GM18867 (cell line): ENCODE data around the gene PGC.
"Not testable (repeated sequence)": the region's sequence is repeated elsewhere in the genome, so short reads cannot be mapped to it uniquely, and the experiment has no call there.

Source experiments
- ATAC-seq: cut with Tn5 transposase; IDR thresholded peaks from one replicate; pipeline ENCODE4 v1.9.1; 2021; ENCODE audit warnings: mild to moderate bottlenecking, moderate library complexity; ENCODE audit not compliant: unreplicated experiment

Gene PGC

GRCh38 chr6:41777551-41778285 lies 30.5 kb upstream of the PGC start:
- ATAC-seq = no peak

DNA sequence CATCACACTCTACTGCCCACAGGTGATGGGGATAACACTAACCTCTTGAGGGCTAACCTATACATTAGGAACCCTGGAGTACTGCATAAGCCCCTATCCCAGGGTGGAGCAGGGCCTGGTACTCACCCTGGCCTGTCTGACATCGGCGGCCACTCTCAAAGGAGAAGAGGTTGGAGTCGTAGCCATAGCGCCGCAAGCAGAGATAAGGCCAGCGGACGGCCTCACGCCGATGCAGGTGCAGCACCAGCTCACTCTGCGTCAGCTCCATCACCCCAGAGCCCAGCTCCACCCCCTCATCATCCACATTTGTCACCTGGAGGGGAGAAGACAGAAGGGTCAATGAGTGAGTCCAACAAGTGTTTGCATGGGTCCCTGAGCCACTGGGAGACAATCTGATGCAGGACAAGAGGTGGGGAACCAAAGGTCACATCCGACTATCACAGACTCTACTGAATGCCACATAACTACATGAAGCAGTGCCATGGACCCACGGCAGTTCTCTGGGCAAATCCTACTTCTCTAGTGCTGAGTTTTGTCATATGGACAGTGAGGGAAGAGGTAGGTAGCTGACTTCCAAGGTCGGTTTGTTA lies 28.2 kb upstream of the PGC start:
- ATAC-seq = no peak

- no peak for ATAC-seq
Measured at GRCh38 chr6:41774841-41775240, 27.6 kb upstream of the PGC start.

DNA sequence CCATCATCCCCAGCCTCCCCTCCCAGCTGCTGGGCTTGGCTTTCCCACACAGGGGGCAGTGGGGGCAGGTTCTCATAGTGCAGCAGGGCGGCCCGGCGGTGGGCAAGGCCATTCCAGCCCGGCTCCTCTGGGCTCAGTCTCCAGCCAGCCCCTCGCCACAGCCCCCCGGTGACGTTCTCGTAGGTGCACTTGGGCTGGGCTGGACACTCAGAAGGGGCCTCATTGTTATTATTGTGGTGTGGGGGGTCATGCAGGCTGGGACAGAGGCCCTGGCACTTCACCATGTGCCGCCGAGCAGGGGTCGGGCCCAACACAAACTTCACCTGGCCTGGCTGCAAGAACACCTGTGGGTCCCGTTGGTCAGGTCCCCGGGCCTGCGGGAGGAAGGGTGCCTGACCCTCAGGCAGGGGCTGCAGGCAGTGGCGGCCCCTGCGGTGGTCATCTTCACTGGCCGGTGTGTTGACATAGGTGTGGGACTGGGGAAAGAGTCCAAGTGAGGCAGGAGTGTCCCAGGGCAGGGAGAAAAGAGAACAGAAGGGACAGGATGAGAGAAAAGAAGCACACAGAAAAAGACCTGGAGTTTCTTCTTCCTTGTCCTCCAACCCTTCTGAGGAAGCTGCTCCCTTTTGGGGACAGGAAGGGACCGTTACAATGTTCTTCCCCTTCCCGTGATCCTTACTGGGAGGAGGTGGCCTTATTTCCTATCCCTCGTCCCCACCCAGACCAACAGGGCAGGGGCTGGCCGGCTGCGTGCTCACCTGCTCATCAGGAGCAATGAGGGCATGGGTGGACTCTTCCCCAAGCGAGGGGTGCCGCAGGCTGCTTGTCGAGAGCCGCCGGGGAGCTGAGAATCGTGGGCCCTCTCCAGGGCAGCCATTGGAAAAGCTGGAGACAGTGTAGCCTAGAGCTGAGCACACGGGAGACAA lies 24.1 kb upstream of the PGC start:
- ATAC-seq = no peak

GRCh38 chr6:41770381-41771057 lies 23.3 kb upstream of the PGC start:
- ATAC-seq = no peak

DNA sequence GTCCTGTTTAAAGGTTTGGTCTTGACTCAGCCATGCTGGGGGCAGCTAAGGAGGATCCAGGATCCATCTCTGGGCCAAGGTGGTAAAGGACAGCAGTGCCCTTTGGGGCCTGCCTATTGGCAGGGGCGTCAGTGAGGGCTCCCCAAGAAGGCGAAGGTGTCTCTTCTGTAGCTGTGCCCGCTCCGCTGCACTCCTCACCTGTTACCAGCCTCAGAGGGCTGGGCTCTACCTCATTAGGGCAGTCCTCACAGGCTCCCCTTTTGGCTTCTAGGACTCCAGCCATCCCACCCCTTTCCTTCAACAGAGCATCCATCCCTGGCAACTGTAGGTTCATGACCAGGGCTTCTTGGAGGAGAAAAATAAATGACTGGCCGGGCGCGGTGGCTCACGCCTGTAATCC lies 22.2 kb upstream of the PGC start:
- no peak for ATAC-seq

- ATAC-seq = no peak
Measured at GRCh38 chr6:41768545-41769308, 21.5 kb upstream of the PGC start.

DNA sequence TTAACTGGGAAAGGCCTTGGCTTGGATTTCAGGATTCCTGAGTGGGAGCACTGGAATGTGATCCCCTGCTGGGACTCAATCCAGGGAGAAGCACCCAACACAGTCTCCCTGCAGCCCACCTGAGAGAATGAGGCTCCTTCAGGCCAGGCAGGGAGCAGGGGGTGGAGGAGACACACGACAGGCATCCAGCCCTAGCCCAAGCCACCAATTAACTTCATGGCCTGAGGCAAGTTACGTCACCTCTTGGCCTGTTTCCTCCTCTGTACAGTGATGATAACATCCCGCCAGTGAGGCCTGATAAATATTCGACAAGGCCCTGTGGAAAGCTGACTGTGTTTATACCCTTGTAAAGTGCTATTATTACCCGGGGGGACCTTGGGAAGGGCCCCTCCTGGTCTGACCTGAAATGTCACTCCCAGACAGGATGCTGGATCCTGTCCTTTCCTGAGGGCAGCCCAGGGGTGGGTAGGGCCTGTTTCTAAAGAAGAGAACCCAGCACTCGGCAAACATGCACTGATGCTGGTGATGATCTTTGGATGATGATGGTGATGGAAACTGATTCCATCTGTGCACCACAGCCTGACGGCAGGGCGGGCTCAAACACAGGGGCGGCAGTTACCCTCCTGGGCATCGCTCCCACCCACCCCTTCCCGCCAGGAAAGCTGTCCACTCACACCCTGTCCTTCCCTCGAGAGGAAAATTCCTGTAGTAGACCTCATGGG lies 20.1 kb upstream of the PGC start:
- no peak for ATAC-seq

DNA sequence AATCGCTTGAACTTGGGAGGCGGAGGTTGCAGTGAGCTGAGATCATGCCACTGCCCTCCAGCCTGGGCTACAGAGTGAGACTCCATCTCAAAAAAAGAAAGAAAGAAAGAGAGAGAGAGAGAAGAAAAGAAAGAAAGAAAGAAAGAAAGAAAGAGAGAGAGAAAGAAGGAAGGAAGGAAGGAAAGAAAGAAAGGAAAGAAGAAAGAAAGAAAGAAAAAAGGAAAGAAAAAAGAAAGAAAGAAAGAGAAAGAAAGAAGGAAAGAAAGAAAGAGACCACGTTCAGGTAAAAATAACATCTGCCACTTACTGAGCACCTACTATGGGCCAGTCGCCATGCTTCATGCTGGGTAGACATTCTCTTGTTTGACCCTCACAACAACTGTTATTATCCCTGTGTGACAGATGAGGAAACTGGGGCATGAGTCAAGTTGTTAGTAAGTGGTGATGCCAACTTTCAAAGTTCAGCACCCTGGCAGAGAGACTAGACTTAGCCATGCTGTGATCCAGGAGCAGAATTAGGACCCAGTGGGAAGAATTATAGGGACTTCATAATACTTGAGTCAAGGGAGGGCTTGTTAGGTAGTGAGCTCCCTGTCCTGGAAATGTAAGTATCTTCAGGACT lies 19.0 kb upstream of the PGC start:
- ATAC-seq = not testable (repeated sequence)

GRCh38 chr6:41763470-41763869 lies 16.3 kb upstream of the PGC start:
- ATAC-seq = no peak

GRCh38 chr6:41759905-41760579 lies 12.8 kb upstream of the PGC start:
- ATAC-seq = no peak

GRCh38 chr6:41759106-41759904 lies 12.1 kb upstream of the PGC start:
- no peak for ATAC-seq

- ATAC-seq = no peak
Measured at GRCh38 chr6:41758641-41759035, 11.4 kb upstream of the PGC start.

- ATAC-seq = no peak
Measured at GRCh38 chr6:41757931-41758640, 10.9 kb upstream of the PGC start.

DNA sequence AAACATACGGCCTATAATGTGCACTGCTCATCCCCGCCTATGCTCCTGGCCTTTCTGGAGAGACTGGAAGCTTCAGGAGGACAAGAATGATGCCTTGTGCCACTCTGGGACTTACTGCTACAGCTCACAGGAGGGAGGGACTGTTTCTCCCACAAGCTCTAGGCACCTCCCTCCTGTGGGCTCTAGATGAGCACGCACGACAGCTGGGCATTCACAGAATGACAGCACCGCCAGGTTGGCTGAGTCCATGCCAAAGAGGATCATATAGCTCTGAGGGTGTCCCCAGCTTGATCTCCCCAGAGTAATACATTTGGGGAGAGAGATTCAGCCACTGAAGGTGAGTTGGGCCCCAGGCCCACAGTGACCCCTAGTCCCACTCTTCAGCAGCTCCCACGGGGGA lies 10.1 kb upstream of the PGC start:
- ATAC-seq = no peak

- ATAC-seq = no peak
Measured at GRCh38 chr6:41756354-41756753, 9.2 kb upstream of the PGC start.

DNA sequence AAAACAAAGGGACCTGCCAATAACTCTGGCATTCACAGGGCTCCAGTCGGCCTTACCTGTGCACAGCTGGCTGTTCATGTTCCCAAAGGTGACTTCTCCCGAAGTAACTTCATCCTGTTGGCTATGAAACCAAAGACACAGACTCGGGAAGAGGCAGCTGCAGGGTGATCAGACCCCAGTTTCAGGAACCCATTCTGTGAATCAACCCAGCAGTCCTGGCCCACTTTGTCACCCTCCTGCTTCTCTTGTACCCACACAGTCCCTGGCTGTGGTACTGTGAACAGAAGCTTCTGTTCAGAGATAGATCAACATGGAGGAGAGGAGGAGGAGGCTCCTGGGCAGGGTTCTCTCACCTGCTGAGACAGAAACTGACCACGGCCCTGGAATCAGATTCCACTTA lies 8.7 kb upstream of the PGC start:
- ATAC-seq = no peak
